SKM-1 treated with dmso at 0.1 percent for 144 hours (cell line): Measurements from ENCODE around the gene GREM2.

Experiments used
- DNase-seq: peaks from one replicate; lab custom pipeline; 2025; ENCODE audit not compliant: unreplicated experiment; lab: John Stamatoyannopoulos, UW

The GREM2 gene

DNA sequence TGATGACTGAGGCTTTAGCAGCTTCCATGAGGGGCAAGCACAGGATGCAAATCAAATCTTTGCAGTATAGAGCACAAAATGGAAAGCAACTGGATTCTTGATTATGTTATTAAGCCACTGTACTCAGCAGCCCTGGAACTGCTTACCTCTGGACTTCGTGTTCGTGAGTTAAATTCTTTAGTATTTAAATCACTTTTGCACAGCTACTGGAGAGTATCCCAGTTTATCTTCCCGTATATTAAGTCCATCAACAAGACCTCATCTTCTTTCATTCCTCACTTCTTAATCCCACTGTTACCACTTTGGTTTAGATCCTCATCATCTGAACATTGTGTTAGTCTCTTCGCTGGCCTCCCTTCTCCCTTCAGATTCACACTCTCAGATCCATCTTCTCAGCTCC lies 108.9 kb downstream of the GREM2 start:
- no peak for DNase-seq

GRCh38 chr1:240501115-240501514 lies 110.8 kb downstream of the GREM2 start:
- no peak for DNase-seq

DNA sequence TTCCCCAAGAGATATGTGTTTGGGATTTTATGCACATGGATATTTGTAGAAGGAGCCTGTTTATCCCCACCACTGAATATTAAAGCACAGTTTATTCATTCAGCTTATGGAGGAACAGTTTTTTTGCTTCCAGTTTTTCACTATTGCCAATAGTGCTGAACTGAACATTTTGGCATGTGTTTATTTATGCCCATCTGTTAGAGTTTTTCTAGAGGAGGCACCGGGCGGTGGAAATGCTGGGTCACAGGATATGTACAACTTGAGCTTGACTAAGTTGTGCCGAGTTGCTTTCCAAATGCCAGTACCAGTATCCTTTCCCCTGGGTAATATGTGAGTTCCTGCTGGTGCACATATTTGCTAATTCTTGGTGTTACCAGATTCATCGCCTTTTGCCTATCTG lies 111.3 kb downstream of the GREM2 start:
- DNase-seq = no peak

DNA sequence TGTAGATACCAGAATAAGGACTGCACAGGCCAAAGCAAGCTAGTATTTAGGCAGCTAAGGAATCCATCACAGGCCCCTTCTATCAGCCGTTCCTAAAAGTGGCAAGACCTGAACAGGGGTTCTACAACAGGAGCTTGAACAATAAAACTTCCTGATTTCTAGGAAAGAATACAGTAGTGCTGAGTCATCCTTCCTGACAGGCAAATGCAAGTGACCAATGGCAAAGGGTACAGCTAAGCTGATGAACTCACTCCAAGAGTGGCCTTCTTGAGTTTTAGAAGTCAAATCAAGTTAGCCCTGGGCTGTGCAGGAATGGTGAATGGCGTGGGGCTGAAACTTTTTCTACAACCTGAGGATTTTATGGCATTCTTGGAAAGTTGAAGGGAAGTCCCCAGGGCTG lies 112.9 kb downstream of the GREM2 start:
- DNase-seq = no peak

GRCh38 chr1:240498335-240498734 lies 113.6 kb downstream of the GREM2 start:
- DNase-seq = no peak

GRCh38 chr1:240497908-240498307 lies 114.0 kb downstream of the GREM2 start:
- no peak for DNase-seq

- DNase-seq = no peak
These were observed 115.0 kb downstream of the GREM2 start for GRCh38 chr1:240496941-240497340.

DNA sequence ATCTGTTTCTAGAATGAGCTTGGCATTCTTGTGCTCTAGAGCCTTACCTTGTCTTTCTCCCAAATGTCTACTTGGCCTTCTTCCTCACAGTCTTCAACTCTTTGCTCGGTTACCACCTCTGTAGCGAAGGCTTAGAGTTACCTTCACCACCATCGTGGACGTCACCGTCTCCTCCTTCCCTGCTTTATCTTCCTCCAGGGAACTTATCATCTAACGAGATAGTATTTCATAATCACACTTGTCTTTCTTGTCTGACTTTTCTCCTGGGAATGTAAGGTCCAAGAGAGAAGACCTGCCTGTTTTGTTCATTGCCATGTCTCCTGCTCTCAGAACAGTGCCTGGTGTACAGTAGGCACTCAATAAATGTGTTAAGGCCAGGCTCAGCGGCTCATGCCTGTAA lies 115.6 kb downstream of the GREM2 start:
- DNase-seq = no peak

DNA sequence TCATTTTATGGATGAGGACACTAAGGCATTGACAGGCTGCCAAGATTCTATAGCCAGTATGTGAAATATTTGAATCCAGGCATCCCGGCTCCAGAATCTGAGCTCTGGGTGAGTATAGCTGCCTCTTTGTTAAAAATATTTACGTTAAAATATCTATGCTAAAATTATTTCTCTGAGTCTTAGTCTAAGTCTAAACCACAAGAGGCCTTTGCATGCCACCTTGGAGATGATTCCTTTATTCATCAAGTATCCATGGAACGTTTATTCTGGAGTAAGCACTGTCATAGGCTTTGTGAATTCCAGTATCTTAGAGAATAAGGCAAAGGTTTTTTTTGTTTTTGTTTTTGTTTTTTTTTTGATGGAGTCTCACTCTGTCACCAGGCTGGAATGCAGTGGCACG lies 116.4 kb downstream of the GREM2 start:
- DNase-seq = no peak

DNA sequence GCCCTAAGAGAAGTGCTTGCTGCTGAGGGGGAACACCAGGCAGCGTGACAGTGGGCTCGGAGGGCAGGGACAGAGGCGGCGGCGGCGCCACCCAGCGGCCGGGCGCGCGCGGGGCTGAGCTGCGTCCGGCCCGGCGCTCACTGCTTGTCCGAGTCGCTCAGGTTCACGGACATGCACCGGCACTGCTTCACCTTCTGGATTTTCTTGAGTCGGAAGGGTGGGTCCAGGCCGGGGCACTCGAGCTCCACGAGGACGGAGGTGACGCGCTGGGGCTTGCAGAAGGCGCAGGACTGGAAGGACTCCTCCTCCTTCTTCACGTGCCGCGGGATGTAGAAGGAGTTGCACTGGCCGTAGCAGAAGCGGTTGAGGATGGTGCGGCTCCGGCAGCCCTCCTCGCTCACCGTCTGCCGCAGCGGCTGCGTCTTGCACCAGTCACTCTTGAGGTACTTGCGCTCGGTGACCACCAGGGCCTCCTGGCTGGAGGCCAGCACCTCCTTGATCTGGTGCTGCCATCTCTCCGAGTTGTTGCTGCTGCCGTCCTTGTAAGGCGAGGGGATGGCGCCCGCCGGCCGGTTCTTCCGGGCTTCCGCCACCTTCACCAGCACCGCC lies 119.0 kb downstream of the GREM2 start:
- DNase-seq = no peak

- DNase-seq = no peak
These were observed 120.2 kb downstream of the GREM2 start for GRCh38 chr1:240491796-240492195.

DNA sequence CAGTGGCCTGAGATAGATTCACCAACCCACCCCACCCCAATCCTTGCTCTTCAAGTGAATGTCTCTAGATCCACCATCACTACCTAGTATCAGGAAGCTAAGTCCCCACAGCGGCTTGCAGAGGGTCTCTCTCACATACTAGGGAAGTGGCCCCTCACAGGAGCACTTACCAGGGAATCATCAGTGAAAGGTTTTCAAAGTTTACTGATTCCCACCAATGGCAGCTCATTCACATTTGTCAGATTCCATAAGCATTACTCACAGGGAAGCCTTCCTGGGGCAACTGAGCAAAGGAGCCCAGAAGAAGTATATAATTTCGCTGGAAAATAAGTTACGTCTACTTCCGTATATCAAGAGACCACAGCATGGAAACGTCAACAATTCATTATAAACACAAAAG lies 120.8 kb downstream of the GREM2 start:
- DNase-seq = no peak

GRCh38 chr1:240487493-240487892 lies 124.5 kb downstream of the GREM2 start:
- DNase-seq = no peak

DNA sequence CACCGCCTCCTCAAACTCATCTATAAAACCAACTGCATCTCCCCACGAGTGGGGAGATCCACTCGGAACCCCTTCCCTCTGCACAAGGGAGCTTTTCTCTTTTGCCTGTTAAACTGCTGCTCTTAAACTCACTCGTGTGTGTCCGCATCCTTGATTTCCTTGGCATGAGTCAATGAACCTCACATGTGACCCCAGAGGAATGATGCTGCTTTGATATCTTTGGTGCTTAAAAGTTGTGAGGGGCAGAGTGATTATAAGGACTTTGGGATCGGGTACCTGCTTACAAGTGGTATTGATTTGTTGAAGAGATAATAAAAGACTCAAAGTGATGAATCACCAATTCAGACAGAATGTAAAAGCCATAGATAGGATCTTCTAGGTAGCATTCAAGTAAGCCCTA lies 125.3 kb downstream of the GREM2 start:
- DNase-seq = no peak

GRCh38 chr1:240484804-240485443 lies 127.0 kb downstream of the GREM2 start:
- DNase-seq = no peak

DNA sequence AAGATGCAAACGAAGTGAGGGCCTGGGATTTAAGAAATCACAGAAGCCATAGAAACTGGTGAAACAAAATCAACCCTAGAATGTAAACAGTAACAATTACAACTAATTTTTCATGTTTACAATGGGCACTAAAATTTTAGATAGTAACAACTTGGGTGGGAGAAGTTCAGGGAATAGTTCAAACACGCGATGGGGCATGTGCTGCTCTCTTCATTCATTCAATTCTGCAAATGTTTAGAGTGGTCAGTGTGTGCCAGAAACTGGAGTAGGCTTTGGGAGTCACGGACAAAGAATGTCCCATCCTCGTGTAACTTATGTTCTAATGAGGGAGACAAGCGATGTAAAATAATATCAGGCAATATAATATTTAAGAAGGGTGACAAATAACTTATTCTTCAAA lies 133.4 kb downstream of the GREM2 start:
- DNase-seq = no peak

GRCh38 chr1:240475832-240476231 lies 136.1 kb downstream of the GREM2 start:
- DNase-seq = no peak

GRCh38 chr1:240474133-240474614 lies 137.8 kb downstream of the GREM2 start:
- no peak for DNase-seq

DNA sequence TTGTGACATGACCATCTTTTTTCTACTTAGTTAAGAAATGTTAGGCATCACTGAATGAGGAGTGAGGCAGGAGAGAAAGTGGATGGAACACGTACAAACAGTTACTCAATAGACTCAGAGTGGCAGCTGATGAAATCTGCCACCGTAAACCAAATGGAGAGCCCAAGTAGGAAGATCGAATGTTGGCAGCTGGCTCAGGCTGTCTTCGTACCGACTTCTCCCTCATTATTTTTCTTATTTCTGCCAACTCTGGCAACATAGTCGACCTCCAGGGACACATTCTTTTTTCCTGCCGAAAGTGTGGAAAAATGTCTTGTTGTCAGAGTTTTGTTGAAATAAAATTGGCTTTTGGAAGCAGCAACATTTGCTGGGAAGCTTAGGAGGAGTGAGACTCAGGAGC lies 143.3 kb downstream of the GREM2 start:
- DNase-seq = no peak

GRCh38 chr1:240467895-240468294 lies 144.1 kb downstream of the GREM2 start:
- DNase-seq = no peak

DNA sequence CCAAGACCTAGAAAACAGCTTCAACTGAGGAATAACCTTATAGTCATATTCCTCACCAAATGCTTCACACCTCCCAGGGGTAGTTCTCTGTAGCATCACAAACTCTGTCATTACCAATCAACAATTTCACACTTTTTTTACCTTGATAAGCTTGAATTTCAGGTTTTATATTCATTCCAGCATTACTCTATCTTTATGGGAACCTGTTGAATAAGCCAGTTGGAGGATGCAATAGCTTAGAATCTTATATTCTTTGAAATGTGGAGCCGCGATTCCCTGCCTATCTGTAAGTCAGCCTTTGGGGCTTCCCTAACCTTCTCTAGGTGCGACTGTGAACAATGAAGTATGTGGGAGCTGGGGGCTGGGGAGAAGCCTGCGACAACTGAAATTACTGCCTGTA lies 145.4 kb downstream of the GREM2 start:
- DNase-seq = no peak

GRCh38 chr1:240465531-240465940 lies 146.4 kb downstream of the GREM2 start:
- no peak for DNase-seq

DNA sequence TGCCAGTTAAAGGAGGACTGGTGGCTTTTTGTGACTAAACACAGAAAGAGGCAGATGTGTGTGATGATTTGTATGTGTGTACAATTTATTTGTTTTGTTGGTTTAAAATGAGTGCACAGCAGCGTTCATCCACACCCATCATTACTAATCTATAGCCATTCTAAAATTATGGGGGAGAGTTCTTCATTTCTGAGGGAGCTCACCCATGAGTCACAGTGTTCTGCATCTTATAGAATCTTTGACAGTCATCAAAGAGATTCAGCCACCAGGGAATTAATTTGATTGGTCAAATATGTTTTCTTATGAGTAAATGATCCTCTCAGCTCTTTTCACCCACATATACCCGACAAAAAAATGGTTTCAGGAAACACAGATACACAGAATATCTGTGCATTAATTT lies 147.9 kb downstream of the GREM2 start:
- no peak for DNase-seq
